ENCODE measurements around the gene UTF1.
"Not testable (repeated sequence)": the region's sequence is repeated elsewhere in the genome, so short reads cannot be mapped to it uniquely, and the experiment has no call there.

Gene UTF1

GRCh38 chr10:133258818-133259601 lies 29.0 kb downstream of the UTF1 start:
- peak; percentile 85 for FAIRE-seq
- no peak for TF ChIP-seq PAX5 (IDR thresholded peaks at IDR 0.05; ENCODE audit: insufficient read depth, low read length, severe bottlenecking)
- no peak for TF ChIP-seq POLR2A (IDR thresholded peaks at IDR 0.05; ENCODE audit: low read depth, low read length)
- TF ChIP-seq POU2F2 (IDR thresholded peaks at IDR 0.05; ENCODE audit: low read depth, low read length) = no peak
- no peak for TF ChIP-seq POLR2AphosphoS5 (IDR thresholded peaks at IDR 0.05; ENCODE audit: low read depth, low read length)
- no peak for TF ChIP-seq TAF1 (IDR thresholded peaks at IDR 0.05; ENCODE audit: low read depth, low read length)
- TF ChIP-seq SPI1 (IDR thresholded peaks at IDR 0.05; ENCODE audit: low read depth, low read length) = no peak
- no peak for DNase-seq (ENCODE audit: insufficient read length, low spot score)

- FAIRE-seq = peak; percentile 28
- DNase-seq (ENCODE audit: insufficient read length, low spot score) = no peak
- TF ChIP-seq PAX5 (IDR thresholded peaks at IDR 0.05; ENCODE audit: insufficient read depth, low read length, severe bottlenecking) (no peak), POU2F2 (IDR thresholded peaks at IDR 0.05; ENCODE audit: low read depth, low read length) (no peak)
Measured at GRCh38 chr10:133259602-133259989, 29.6 kb downstream of the UTF1 start.

GRCh38 chr10:133260895-133261725 lies 31.1 kb downstream of the UTF1 start:
- TF ChIP-seq POLR2A (IDR thresholded peaks at IDR 0.05; ENCODE audit: low read depth, low read length) = no peak
- no peak for TF ChIP-seq POLR2AphosphoS5 (IDR thresholded peaks at IDR 0.05; ENCODE audit: low read depth, low read length)
- no peak for TF ChIP-seq PAX5 (IDR thresholded peaks at IDR 0.05; ENCODE audit: insufficient read depth, low read length, severe bottlenecking)
- no peak for TF ChIP-seq SPI1 (IDR thresholded peaks at IDR 0.05; ENCODE audit: low read depth, low read length)
- no peak for TF ChIP-seq POU2F2 (IDR thresholded peaks at IDR 0.05; ENCODE audit: low read depth, low read length)
- TF ChIP-seq TAF1 (IDR thresholded peaks at IDR 0.05; ENCODE audit: low read depth, low read length) = no peak
- DNase-seq (ENCODE audit: insufficient read length, low spot score) (peak; percentile 78), FAIRE-seq (no peak)

- TF ChIP-seq TAF1 (IDR thresholded peaks at IDR 0.05; ENCODE audit: low read depth, low read length) (no peak), POLR2A (IDR thresholded peaks at IDR 0.05; ENCODE audit: low read depth, low read length) (0 out of 2 replicates have a peak, but pooled peaks have one; percentile 3), SPI1 (IDR thresholded peaks at IDR 0.05; ENCODE audit: low read depth, low read length) (no peak), POU2F2 (IDR thresholded peaks at IDR 0.05; ENCODE audit: low read depth, low read length) (no peak), POLR2AphosphoS5 (IDR thresholded peaks at IDR 0.05; ENCODE audit: low read depth, low read length) (no peak; the same call in 1 of the 2 replicates), PAX5 (IDR thresholded peaks at IDR 0.05; ENCODE audit: insufficient read depth, low read length, severe bottlenecking) (peak; percentile 41)
- FAIRE-seq (peak; percentile 89), DNase-seq (ENCODE audit: insufficient read length, low spot score) (peak; percentile 94)
Measured at GRCh38 chr10:133261726-133262325, 31.8 kb downstream of the UTF1 start.

- TF ChIP-seq POLR2A (IDR thresholded peaks at IDR 0.05; ENCODE audit: low read depth, low read length) (0 out of 2 replicates have a peak, but pooled peaks have one; percentile 12), SPI1 (IDR thresholded peaks at IDR 0.05; ENCODE audit: low read depth, low read length) (no peak), POLR2AphosphoS5 (IDR thresholded peaks at IDR 0.05; ENCODE audit: low read depth, low read length) (peak; percentile 14; the same call in 1 of the 2 replicates)
- no peak for DNase-seq (ENCODE audit: insufficient read length, low spot score)
- FAIRE-seq = no peak
Measured at GRCh38 chr10:133262696-133263095, 32.7 kb downstream of the UTF1 start.

- TF ChIP-seq PAX5 (IDR thresholded peaks at IDR 0.05; ENCODE audit: insufficient read depth, low read length, severe bottlenecking) (no peak), POLR2AphosphoS5 (IDR thresholded peaks at IDR 0.05; ENCODE audit: low read depth, low read length) (no peak), SPI1 (IDR thresholded peaks at IDR 0.05; ENCODE audit: low read depth, low read length) (no peak), POU2F2 (IDR thresholded peaks at IDR 0.05; ENCODE audit: low read depth, low read length) (no peak), POLR2A (IDR thresholded peaks at IDR 0.05; ENCODE audit: low read depth, low read length) (no peak; the same call in 1 of the 2 replicates), TAF1 (IDR thresholded peaks at IDR 0.05; ENCODE audit: low read depth, low read length) (no peak)
- DNase-seq (ENCODE audit: insufficient read length, low spot score) (no peak), FAIRE-seq (no peak)
Measured at GRCh38 chr10:133263674-133264073, 33.7 kb downstream of the UTF1 start.

- no peak for DNase-seq (ENCODE audit: insufficient read length, low spot score)
- FAIRE-seq = no peak
- TF ChIP-seq POU2F2 (IDR thresholded peaks at IDR 0.05; ENCODE audit: low read depth, low read length) (no peak), POLR2A (IDR thresholded peaks at IDR 0.05; ENCODE audit: low read depth, low read length) (no peak), TAF1 (IDR thresholded peaks at IDR 0.05; ENCODE audit: low read depth, low read length) (no peak), POLR2AphosphoS5 (IDR thresholded peaks at IDR 0.05; ENCODE audit: low read depth, low read length) (no peak), SPI1 (IDR thresholded peaks at IDR 0.05; ENCODE audit: low read depth, low read length) (no peak), PAX5 (IDR thresholded peaks at IDR 0.05; ENCODE audit: insufficient read depth, low read length, severe bottlenecking) (no peak)
Measured at GRCh38 chr10:133264461-133264860, 34.4 kb downstream of the UTF1 start.

GRCh38 chr10:133265052-133265451 lies 35.0 kb downstream of the UTF1 start:
- DNase-seq (ENCODE audit: insufficient read length, low spot score); FAIRE-seq: not testable (repeated sequence)

- DNase-seq (ENCODE audit: insufficient read length, low spot score) (no peak), FAIRE-seq (no peak)
- TF ChIP-seq SPI1 (IDR thresholded peaks at IDR 0.05; ENCODE audit: low read depth, low read length) (no peak), PAX5 (IDR thresholded peaks at IDR 0.05; ENCODE audit: insufficient read depth, low read length, severe bottlenecking) (no peak), POU2F2 (IDR thresholded peaks at IDR 0.05; ENCODE audit: low read depth, low read length) (no peak), POLR2A (IDR thresholded peaks at IDR 0.05; ENCODE audit: low read depth, low read length) (no peak), POLR2AphosphoS5 (IDR thresholded peaks at IDR 0.05; ENCODE audit: low read depth, low read length) (no peak), TAF1 (IDR thresholded peaks at IDR 0.05; ENCODE audit: low read depth, low read length) (no peak)
Measured at GRCh38 chr10:133266056-133266795, 36.2 kb downstream of the UTF1 start.
